Heart right ventricle (tissue), 16 donors: ENCODE results near the gene HBA2. TPM values are rescaled to one million over a fixed set of nuclear protein-coding genes. Genes with fewer than 3 reads are reported as not detected.

ENCODE experiments used
- ATAC-seq, 8 donors: fragments of 200-7000 bp; cut with Tn5 transposase; one replicate each; pipeline ENCODE4 v1.9.1; 2020; ENCODE audit warnings: mild to moderate bottlenecking in 8 of 8, moderate library complexity in 8 of 8, moderate number of reproducible peaks in 1 of 8
- DNase-seq, 2 donors: peaks; one replicate each; pipeline ENCODE4 v3.0.0-alpha.2; 2020
- H3K27ac ChIP-seq, 10 donors: fragments of 200-600 bp; sonication (generic) in 2 of 10; one replicate each; pipeline versions ENCODE4 v1.5.0 to v1.8.0; 2020 to 2022; ENCODE audit warnings: mild to moderate bottlenecking in 3 of 10
- H3K27me3 ChIP-seq, 7 donors: fragments of 200-600 bp; one replicate each; pipeline ENCODE4 v1.8.0; 2021 to 2022; ENCODE audit warnings: mild to moderate bottlenecking in 2 of 7
- H3K36me3 ChIP-seq, 9 donors: fragments of 200-600 bp; sonication (generic) in 1 of 9; one replicate each; pipeline versions ENCODE4 v1.5.0 to v1.8.0; 2020 to 2022; ENCODE audit warnings: mild to moderate bottlenecking in 2 of 9
- H3K4me1 ChIP-seq, 9 donors: fragments of 200-600 bp; sonication (generic) in 1 of 9; one replicate each; pipeline versions ENCODE4 v1.5.0 to v1.8.0; 2020 to 2022; ENCODE audit warnings: mild to moderate bottlenecking in 4 of 9
- H3K4me3 ChIP-seq, 10 donors: fragments of 200-600 bp; sonication (generic) in 2 of 10; one replicate each; pipeline versions ENCODE4 v1.5.0 to v1.8.0; 2020 to 2022; ENCODE audit warnings: mild to moderate bottlenecking in 7 of 10, moderate library complexity in 2 of 10
- H3K9me3 ChIP-seq, 11 donors: fragments of 200-600 bp in 10 of 11; sonication (generic) in 2 of 11; one replicate each; pipeline versions ENCODE4 v1.5.0 to v1.8.0; 2013 to 2022; ENCODE audit warnings: mild to moderate bottlenecking in 2 of 11, control low read depth in 1 of 11, moderate library complexity in 1 of 11
- WGBS, 2 donors: extraction: QIAGEN DNeasy Blood & Tissue Kit; methylation state at CpG; one replicate each; pipeline ENCODE4 v1.1.7; 2013; ENCODE audit warnings: inconsistent platforms in 1 of 2; 5-methylcytosine and 5-hydroxymethylcytosine counted together
- intact Hi-C, 10 donors: fragments of 100-400 bp; cut with DNase I; formaldehyde crosslinking; loops; one replicate each; pipeline versions ENCODE4 v1.11.1 to v1.14.2; 2022
- polyA plus RNA-seq, 2 donors: library from polyadenylated mRNA; stranded (reverse); fragments of 200-250 nt; gene quantifications; one replicate each; pipeline ENCODE4 v1.2.3, GENCODE V29; 2013
- total RNA-seq, 10 donors: library from RNA; stranded (reverse); fragmentation: NEBNext Ultra II Directional in 3 of 10; extraction: Animal tissue kit (Norgen Biotek cat#: 25700) in 3 of 10; gene quantifications; one replicate each; pipeline versions ENCODE4 v1.2.1 to v1.2.4, GENCODE V29; 2021 to 2023
- TF ChIP-seq, protein P1 (sequence below), 9 donors: fragments of 200-600 bp; sonication (generic) in 2 of 9; IDR thresholded peaks; one replicate each; pipeline versions ENCODE4 v1.5.0 to v1.8.0; 2021 to 2022; ENCODE audit warnings: antibody characterized with exemption in 9 of 9, mild to moderate bottlenecking in 5 of 9, moderate library complexity in 1 of 9
- donor health status: Arrhythmogenic right ventricular cardiomyopathy.
- donor health status: ischemic (EF 13 %, LVEDD 7.1; RV severe dilation, severe dysfunction).
- donor health status: healthy with polysubstance abuse.
- donor health status: DM: no; HTN: yes; CAD: no.
- donor health status: DM: no; HTN: no; CAD: no.
- donor health status: ischemic (EF 25% LVEDD 6.9; RV normal size, moderate dysfunction).
- donor health status: ischemic (EF 25% LVEDD 5.7; RV mildly dilated, moderate dysfunction).
- donor health status: healthy.
- donor health status: DM: yes; HTN: yes; CAD: no.
- donor health status: Ischemic cardiomyopathy.
- donor health status: ischemic (EF 35%, LVEDD 5.7; RV mildly dilated, moderate dysfunction).
- donor health status: nonischemic (EF 11% LVEDD 7.7; RV severe dilation, severe dysfunction).
- donor health status: DM: yes; HTN: yes; CAD: no.
- donor health status: PGD.
- donor health status: ischemic (EF 29% LVEDD 5.4; RV normal size, mild dysfunction).
- donor health status: nonischemic (EF 23%, LVEDD 6.1; RV moderate dilation, normal function).

The HBA2 gene
- total and polyA plus RNA-seq, 12 donors, result 2.9 to 1,146 (median 98.0) TPM

DNA sequence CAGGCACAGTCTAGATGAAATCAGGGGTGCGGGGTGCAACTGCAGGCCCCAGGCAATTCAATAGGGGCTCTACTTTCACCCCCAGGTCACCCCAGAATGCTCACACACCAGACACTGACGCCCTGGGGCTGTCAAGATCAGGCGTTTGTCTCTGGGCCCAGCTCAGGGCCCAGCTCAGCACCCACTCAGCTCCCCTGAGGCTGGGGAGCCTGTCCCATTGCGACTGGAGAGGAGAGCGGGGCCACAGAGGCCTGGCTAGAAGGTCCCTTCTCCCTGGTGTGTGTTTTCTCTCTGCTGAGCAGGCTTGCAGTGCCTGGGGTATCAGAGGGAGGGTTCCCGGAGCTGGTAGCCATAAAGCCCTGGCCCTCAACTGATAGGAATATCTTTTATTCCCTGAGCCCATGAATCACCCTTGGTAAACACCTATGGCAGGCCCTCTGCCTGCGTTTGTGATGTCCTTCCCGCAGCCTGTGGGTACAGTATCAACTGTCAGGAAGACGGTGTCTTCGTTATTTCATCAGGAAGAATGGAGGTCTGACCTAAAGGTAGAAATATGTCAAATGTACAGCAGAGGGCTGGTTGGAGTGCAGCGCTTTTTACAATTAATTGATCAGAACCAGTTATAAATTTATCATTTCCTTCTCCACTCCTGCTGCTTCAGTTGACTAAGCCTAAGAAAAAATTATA, 5.4 kb downstream of the HBA2 start:
- Histone ChIP-seq H3K27me3 (peaks cover 22 to 74% (median 60%) of the 10 kb centered on the region in 7 donors), H3K27ac (no peak overlapping the region), H3K36me3 (no peaks in the 10 kb centered on the region), H3K4me1 (peaks cover 12 to 29% (median 17%) of the 10 kb centered on the region in 9 donors), H3K9me3 (no peaks in the 10 kb centered on the region), H3K4me3 (no peak overlapping the region)
- TF ChIP-seq, protein P1, sequence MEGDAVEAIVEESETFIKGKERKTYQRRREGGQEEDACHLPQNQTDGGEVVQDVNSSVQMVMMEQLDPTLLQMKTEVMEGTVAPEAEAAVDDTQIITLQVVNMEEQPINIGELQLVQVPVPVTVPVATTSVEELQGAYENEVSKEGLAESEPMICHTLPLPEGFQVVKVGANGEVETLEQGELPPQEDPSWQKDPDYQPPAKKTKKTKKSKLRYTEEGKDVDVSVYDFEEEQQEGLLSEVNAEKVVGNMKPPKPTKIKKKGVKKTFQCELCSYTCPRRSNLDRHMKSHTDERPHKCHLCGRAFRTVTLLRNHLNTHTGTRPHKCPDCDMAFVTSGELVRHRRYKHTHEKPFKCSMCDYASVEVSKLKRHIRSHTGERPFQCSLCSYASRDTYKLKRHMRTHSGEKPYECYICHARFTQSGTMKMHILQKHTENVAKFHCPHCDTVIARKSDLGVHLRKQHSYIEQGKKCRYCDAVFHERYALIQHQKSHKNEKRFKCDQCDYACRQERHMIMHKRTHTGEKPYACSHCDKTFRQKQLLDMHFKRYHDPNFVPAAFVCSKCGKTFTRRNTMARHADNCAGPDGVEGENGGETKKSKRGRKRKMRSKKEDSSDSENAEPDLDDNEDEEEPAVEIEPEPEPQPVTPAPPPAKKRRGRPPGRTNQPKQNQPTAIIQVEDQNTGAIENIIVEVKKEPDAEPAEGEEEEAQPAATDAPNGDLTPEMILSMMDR (IDR thresholded peaks at IDR 0.05), result no peak
- intact Hi-C loops, result loop anchor here in 1 of 10 donors (2.0 kb wide), 1 partner anchor 69 kb away; no protein-coding TSS in a partner anchor
- ATAC-seq (no peak), DNase-seq (no peak)
- 58 to 59% methylated on average over 11 of the region's 11 CpGs for WGBS, 2 donors

DNA sequence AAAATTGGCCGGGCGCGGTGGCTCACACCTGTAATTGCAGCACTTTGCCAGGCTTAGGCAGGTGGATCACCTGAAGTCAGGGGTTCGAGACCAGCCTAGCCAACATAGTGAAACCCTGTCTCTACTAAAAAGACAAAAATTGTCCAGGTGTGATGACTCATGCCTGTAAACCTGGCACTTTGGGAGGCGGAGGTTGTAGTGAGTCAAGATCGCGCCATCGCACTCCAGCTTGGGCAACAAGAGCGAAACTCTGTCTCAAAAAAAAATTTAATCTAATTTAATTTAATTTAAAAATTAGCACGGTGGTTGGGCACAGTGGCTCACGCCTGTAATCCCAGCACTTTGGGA, 6.0 kb downstream of the HBA2 start:
- Histone ChIP-seq H3K27ac (no peak overlapping the region), H3K36me3 (no peaks in the 10 kb centered on the region), H3K4me3 (no peak overlapping the region), H3K4me1 (peaks cover 12 to 29% (median 17%) of the 10 kb centered on the region in 9 donors), H3K27me3 (peaks cover 22 to 69% (median 55%) of the 10 kb centered on the region in 7 donors), H3K9me3 (no peaks in the 10 kb centered on the region)
- intact Hi-C loops, result loop anchor here in 1 of 10 donors (2.0 kb wide), 1 partner anchor 70 kb away; no protein-coding TSS in a partner anchor
- ATAC-seq (no peak), DNase-seq (no peak)
- 83 to 85% methylated on average over 11 of the region's 11 CpGs for WGBS, 2 donors
- TF ChIP-seq, protein P1 (IDR thresholded peaks at IDR 0.05), result no peak

DNA sequence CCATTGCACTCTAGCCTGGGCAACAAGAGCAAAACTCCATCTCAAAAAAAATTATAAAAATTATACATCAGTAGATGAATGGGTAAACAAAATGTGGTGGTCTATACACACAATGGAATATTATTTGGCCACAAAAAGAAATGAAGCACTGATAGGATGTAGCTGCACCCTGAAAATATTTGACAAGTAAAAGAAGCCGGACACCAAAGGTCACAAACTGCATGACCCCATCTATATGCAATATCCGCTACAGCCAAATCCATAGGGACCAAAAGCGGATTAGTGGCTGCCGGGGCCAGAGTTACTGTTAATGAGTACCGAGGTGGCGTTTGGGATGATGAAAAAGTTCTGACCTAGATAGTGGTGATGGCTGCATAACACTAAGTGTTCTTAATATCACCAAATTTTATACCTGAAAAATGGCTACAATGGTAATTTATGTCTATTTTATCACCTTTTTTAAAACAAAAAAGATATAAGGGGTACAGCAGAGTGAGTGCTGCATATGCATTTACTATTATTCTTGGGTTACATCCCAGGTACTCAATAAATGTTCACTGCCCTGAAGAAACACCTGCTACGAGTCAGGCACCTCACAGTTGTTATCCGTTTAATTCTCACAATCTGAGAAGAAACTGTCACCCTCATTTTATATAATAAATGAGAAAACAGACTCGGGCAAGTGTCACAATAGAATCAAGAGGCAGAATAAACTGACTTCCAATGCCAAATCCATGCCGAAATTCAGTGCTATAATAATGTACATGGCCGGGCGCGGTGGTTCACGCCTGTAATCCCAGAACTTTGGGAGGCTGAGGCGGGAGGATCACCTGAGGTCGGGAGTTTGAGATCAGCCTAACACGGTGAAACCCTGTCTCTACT, 6.8 kb downstream of the HBA2 start:
- H3K9me3 ChIP-seq, result no peaks in the 10 kb centered on the region
- intact Hi-C loops, result loop anchor here in 8 of 10 donors (2.0 to 5.0 kb wide), 4 partner anchors 69 to 73 kb away; no protein-coding TSS in a partner anchor
- TF ChIP-seq, protein P1 (IDR thresholded peaks at IDR 0.05), result no peak
- 72 to 76% methylated on average over 17 of the region's 17 CpGs for WGBS, 2 donors
- H3K4me1 ChIP-seq, result peaks cover 12 to 29% (median 17%) of the 10 kb centered on the region in 9 donors
- DNase-seq (no peak), ATAC-seq (no peak)
- no peak overlapping the region for H3K27ac ChIP-seq
- H3K36me3 ChIP-seq, result peaks cover 0 to 2% (median 0%) of the 10 kb centered on the region in 9 donors
- H3K27me3 ChIP-seq, result peaks cover 22 to 65% (median 52%) of the 10 kb centered on the region in 7 donors
- H3K4me3 ChIP-seq, result no peak overlapping the region

DNA sequence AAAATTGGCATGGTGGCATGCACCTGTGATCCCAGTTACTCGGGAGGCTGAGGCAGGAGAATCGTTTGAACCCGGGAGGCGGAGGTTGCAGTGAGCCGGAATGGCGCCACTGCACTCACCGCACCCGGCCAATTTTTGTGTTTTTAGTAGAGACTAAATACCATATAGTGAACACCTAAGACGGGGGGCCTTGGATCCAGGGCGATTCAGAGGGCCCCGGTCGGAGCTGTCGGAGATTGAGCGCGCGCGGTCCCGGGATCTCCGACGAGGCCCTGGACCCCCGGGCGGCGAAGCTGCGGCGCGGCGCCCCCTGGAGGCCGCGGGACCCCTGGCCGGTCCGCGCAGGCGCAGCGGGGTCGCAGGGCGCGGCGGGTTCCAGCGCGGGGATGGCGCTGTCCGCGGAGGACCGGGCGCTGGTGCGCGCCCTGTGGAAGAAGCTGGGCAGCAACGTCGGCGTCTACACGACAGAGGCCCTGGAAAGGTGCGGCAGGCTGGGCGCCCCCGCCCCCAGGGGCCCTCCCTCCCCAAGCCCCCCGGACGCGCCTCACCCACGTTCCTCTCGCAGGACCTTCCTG, 7.5 kb downstream of the HBA2 start, which contains the start of gene HBQ1:
Gene HBQ1 (plus strand): TSS at position 359 of the 575 bp plus-strand sequence. CDS start 28 bp downstream, at position 387.
- DNase-seq (peak in 1 of 2 donors; percentile 24), ATAC-seq (peak in 2 of 8 donors; percentile 22 to 34)
- H3K27ac ChIP-seq, result no peak within 1 kb of the TSS
- peaks cover 0 to 9% (median 0%) of the 10 kb centered on the region in 9 donors for H3K36me3 ChIP-seq
- no peaks in the 10 kb centered on the region for H3K9me3 ChIP-seq
- TF ChIP-seq, protein P1 (IDR thresholded peaks at IDR 0.05), result peak in 6 of 9 donors; percentile 30 to 58 (median 46)
- H3K4me3 ChIP-seq, result peak within 1 kb of the TSS in 9 of 10 donors; percentile 22 to 47 (median 38)
- WGBS, 2 donors, result 6 to 9% methylated on average over 41 to 59 of the region's 59 CpGs
- H3K4me1 ChIP-seq, result peaks cover 12 to 29% (median 17%) of the 10 kb centered on the region in 9 donors
- intact Hi-C loops, result loop anchor here in 7 of 10 donors (2.0 to 5.0 kb wide), 3 partner anchors 69 to 73 kb away; no protein-coding TSS in a partner anchor
- H3K27me3 ChIP-seq, result peaks cover 19 to 57% (median 45%) of the 10 kb centered on the region in 7 donors
